GM21576 (cell line): Measurements from ENCODE around the gene RS1.

Source experiments
- ATAC-seq: cut with Tn5 transposase; IDR thresholded peaks from one replicate; pipeline ENCODE4 v1.9.1; 2021; ENCODE audit warnings: mild to moderate bottlenecking, moderate library complexity; ENCODE audit not compliant: unreplicated experiment

RS1 gene

DNA sequence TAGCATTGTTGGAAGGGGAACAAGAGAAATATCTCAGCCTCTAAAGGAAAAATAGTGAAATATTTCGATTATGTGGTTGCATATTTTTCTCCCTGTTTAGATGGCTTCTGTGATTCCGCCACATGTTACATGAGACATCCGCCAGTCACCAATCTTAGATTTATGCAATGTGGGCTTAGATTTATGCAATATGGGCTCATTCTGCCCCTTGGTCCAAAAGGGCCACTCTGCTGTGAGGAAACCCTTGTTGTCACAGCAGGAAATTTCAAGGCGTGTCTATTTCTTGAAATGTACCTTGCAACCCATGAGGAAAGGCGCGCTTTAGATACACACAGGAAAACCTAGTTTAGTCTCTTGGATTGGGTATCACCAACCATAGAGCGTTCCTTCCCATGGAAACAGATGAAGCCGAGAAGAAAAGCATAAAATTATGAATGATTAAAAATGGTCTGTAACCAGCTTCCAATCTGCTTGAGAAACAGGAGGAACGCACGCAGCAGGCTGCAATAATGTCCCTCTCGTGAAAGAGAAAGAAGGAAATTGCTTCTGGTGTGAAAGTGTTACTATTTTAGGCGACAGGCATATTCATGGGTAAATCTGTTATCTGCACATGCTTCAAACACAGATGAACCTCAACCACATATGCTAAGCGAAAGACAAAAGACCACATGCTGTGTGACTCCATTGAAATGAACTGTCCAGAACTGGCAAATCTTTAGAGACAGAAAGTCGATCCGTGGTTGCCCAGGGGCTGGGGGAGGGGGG is 3.7 kb downstream of the RS1 start:
- ATAC-seq = no peak

DNA sequence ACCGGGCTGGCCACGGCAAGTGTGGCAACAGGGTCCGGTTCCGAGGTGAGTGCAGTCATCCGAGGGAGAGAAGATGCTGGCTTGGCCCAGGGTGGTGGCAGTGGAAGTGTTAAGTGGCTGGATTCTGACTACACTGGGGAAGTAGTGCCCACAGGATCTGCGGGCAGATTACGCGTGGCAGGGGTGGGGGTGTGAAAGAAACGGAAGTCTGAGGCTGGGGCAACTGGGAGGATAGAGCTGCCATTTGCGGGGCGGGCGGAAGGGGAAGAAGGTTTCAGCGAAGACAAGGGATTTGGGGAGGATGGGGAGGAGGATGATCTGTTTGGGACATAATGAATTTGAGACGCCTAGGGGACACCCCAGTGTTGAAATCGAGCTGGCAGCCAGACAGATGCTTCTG is 5.3 kb downstream of the RS1 start:
- ATAC-seq = no peak

DNA sequence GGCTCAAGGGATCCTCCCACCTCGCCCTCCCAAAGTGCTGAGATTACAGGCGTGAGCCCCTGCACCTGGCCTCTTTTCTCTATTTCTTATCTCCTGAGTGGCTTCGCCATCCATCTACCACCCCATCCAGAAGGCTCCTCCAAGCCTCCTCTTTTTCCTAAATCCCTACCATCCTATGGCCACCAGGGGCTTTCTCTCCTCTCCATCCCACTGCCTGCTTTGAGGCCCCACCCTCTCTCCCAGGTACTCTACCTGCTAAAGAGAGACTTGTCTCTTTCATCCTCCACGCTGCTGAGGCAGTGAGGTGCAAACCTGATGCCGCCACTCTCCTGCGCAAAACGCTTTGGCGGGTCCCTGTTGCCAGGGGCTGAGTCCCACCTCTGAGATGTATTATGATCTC is 7.0 kb downstream of the RS1 start:
- no peak for ATAC-seq

DNA sequence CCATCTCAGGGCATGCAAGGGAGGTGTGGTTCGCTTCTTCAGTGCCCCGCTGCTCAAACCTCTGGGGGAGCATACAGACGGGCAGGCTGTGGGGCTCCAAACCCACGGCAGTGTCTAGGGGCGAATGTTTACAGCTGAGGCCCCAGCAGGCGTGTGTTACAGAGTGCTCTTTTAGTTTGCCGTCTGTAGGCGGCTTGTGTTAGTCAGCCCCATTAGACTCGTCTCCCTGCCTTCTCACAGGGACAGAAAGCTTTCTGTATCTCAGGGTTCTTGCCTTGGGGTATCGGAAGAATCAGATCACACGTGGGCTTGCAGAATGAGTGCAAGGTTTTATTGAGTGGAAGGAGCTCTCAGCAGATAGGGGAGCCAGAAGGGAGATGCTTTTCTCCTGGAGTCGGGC is 10.6 kb downstream of the RS1 start:
- no peak for ATAC-seq

DNA sequence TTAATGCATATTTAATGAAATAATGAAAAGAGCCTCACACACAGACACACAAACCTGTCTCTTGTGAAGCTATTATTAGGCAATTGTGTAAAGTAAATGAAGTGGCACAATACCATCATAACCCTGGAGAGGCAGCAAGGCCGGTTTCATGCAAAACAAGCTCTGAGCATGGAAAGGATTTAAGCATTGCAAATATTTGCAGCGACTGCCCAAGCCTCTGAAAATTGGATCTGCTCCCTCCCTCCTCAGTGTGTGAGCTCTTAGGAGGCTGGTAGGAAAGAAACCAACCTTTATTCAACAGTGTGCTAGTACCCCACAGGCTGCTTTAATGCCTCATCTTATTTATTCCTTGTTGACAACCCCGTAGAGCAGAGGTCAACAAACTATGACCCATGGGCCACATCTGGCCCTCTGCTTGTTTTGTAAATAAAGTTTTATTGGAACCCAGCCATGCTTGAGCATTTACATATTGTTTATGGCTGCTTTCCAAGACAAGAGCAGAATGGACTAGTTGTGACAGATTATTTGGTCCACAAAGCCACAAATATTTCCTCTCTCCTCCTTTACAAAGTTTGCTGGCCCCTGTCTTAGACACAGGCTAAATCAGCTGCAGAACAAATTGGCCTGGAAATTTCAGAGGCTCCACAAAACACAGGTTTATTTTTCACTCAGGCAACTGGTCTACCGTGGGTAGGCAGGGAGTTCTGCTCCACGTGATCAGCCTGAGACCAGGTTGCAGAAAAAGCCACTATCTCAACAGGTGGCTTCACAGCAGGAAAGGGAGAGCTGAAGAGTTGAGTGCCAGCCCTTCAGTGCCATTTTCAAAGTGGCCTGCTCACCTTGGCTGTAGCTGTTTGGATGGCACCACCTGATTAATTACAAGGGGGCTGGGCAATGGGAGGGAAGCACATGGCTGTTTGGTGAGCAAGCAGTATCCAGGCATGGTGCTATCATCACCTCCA is 16.8 kb downstream of the RS1 start:
- ATAC-seq = no peak

DNA sequence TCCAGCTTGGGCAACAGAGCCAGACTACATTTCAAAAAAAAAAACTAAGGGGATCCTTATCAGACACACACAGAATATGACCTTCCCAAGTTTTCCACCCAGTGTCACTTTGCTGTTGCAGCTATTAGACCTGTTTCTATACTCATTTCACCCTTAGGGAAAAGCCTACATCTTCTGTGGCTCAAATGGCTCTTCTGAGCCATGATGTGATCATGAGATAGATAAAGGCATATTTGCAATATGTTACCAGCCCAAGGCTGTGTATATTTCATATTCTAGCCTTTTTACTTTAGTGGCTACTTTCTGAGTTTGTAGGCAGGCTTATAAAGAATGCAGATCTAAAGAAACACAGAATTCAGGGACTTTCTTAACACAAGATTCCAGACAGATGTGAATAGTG is 19.3 kb downstream of the RS1 start:
- no peak for ATAC-seq

DNA sequence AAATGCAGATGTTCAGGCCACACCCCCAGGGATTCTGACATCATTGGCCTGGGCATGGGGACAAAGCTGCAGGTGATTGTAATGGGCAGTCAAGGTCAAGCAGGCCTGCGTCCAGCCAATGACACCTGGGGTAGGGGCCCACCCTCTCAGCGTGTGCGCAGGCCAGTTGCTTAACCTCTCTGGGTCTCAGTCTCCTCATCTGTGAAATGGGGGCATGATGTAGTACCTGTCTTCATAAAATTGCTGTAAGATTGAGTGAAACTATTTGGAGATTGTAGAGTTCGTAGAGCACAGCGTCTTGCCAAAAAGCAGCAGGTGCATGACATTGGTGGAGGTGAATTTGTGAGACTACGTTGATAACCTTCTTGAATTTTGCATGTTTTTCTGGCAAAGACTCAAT is 21.2 kb downstream of the RS1 start:
- no peak for ATAC-seq

DNA sequence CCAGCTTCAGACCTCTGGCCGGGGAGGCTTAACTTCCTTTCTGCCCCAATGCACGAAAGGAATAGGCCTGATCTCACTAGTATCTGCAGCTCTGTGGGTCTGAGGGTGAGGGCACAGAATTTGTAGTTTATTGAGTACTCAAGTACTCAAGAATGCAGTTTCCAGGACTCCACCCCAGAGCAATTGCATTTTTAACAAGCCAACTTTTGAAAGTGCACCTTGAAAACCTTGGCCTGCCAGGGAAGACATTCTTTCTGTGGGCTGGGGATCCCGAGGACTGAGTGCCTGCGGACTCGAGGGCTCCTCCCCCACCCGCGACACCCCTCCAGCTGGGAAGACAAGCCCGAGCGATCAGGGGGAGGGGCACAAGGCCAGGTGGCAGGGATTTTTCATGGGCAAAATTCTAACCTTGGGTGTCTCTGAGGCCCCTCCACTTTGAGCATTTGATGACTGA is 22.4 kb downstream of the RS1 start:
- ATAC-seq = no peak

DNA sequence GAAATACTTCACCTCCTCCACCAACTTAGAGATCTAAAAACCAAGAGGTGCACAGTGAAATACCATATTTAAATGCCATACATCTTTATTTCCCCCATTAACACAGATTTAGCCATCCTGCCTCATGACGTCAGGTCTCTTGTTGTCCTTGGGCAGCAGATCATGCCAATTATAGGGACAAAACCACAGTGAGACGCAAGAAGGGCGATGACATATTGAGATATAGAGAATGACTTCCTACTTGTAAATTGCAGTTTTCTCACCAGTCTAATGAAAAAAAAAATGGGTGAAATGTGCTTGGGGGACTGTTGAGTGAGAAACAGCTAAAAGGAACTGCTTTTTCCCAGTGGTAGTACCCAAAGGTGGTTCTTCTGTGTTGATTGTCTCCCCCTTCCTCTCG is 24.3 kb downstream of the RS1 start:
- ATAC-seq = no peak

DNA sequence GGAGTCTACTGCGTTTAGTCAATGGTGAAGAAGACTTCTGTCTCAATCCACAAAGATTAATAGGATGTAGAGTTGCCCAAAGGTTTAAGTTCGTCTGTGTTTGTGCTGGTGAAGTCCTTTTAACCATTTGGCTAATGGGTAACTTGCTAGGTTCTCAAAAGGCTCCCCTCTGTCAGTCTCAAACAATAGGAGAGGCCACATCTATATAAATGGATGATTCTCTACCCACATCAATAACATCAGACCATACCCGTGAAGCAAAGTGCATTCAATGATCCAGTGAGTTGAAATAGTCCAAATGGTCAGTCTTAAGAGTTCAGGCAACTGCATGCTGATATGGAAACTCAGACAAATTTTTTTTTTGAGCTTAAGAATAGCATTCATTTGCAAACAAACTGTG is 28.1 kb downstream of the RS1 start:
- no peak for ATAC-seq

DNA sequence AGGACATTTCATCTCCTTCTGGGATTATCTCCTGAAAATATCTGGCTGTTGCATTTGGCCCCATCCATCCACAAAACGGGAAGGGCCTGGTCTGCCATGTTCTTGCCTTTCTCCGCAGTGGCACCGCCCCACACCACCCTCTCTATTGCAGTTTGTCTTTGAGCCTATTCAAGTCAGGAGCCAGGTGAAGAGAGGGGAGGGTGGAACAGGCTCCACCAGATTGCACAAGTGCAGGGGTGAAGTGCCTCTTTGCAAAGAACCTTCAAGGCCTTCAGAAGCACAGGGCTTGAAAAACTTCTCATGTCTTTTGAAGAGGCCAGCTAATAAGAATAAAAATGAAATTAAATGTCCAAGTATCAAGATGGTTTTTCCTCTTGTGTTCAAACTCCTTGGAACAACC is 28.7 kb downstream of the RS1 start:
- no peak for ATAC-seq

DNA sequence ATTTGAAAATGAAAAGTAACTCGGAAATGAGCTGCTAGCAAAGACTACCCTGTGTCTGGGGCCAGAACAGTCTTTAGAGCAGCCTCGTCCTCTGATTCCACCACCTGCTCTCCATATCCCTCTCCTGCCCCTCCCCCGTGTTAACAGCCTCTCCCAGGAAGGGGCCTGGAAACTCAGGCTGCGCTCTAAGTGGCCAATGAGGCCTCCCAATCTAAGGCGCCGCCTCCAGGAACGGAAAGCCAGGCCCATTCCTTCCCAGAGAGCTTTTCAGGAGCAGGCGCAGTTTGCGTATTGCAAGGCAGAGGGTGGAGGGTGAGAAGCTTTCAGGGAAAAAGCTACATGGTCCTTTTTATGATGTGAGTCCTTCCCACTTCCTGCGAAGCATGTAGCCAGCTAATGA is 31.2 kb downstream of the RS1 start:
- no peak for ATAC-seq

DNA sequence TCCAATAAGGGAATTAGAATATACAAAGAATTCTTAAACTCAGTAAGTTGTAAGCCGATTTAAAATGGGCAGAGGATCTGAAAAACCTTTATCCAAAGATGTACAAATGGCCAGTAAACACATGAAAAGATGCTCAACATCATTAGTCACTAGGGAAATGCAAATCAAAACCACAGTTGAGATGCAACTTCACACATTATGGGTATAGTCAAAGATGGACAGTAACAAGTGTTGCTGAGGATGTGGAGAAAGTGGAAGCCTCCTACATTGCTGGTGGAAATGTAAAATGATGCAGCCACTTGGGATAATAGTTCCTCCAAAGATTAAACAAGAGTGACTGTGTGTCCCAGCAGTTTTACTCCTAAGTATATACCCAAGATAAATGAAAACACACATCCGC is 32.6 kb downstream of the RS1 start:
- ATAC-seq = no peak

DNA sequence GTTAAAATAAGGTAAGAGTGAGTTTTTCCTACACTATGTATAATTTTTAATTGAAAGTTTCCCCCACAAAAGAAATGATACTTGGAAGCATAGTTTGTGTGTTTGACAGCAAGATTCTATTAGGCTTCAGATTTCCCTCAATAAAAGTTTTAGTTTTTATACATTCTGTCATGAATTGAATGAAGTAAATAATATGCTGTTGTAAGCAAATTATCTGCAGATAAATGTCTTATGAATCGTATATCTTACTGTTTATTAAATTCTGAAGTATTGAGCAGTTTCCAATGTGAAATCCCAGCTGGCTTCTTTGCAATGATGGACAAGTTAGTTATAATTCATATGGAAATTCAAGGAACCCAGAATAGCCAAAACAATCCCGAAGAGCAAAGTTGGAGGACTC is 33.5 kb downstream of the RS1 start:
- ATAC-seq = no peak

DNA sequence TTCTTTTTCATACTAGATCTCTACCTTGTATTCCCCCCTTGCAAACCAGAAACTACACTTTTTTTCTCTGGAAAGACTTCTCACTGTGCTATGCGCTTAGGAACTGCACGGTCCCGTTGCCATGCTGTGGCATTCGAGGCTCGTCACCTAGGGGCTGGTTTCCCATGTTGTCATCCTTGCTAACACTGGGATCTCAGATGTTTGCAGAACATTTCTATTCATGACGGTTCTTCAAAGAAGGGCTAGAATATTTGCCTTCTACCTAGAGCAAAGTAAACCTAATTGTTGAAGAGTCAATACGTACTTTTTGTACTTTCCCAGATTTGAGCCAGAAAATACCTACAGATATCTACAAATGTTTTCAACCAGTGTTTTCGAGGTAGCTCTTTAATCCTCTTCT is 41.0 kb downstream of the RS1 start:
- no peak for ATAC-seq

DNA sequence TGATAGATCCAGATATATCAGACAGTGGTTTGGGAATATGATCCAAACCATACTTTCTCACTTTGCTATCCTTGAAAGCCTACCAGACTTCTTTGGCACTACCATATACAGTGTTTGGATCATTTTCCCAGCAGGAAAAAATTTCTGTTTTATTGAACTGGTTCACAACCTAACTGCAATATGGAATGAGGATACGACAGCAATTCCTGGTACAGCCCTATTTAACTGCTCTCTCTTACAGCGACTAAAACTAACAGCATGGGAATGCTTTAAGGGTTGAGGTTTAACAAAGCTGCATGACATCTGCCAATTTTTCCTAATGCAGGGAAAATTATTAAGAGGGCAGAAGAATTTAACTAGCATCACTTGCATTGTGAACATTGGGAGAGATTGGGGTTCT is 47.3 kb downstream of the RS1 start:
- no peak for ATAC-seq

DNA sequence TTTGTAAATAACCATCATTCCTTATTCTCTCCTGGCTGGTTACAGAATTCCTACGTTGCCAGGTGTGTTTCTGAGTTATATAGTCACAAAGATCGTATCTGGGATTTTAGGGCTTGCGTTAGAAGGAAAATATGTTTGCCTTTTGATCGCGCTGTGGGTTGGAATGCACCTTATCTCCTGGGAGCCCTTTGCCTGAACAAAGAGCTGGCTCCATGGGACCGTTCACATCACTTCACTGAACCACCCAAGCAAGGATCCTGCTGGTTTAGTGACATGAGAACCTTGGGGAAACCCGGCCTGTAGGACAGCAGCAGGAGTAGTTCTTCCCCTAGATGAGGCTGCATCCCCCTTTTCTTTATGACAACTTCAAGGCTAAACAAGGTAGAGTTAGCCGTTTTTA is 51.6 kb downstream of the RS1 start:
- ATAC-seq = no peak

DNA sequence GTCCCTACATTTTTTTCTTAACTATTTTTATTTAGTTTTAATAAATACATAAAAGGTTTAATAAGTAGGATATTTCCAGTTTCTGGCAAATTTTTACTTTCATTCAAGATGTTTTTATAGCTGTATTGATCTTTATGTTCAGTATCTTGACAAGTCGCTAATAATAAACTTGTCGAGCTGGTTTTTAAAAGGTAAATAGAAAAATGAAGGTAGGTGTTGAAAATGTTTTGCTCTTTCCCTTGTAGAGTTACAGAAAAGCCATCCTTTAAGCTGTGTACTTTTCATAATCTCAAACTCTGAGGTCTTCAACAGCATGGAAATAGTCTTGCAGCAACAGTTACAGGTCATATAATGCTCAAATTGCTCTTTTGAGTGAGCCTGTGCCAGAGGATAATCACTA is 52.6 kb downstream of the RS1 start:
- no peak for ATAC-seq

DNA sequence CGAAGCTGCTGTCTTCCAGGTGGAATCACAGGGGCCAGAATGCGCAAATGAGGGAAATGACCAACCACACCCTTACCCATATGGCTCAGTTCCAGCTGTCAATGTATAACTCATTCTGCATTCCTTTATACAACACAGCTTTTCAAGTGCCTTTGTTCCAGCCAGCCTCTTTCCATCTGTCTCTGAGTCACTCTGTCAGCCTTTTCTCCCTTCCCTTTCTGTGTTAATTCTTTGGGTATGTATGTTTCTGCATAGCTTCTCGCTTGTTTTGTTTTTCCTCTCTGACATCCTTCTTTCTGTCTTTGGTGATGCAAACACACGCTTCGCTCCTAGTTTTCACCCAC is 54.5 kb downstream of the RS1 start:
- ATAC-seq = no peak

DNA sequence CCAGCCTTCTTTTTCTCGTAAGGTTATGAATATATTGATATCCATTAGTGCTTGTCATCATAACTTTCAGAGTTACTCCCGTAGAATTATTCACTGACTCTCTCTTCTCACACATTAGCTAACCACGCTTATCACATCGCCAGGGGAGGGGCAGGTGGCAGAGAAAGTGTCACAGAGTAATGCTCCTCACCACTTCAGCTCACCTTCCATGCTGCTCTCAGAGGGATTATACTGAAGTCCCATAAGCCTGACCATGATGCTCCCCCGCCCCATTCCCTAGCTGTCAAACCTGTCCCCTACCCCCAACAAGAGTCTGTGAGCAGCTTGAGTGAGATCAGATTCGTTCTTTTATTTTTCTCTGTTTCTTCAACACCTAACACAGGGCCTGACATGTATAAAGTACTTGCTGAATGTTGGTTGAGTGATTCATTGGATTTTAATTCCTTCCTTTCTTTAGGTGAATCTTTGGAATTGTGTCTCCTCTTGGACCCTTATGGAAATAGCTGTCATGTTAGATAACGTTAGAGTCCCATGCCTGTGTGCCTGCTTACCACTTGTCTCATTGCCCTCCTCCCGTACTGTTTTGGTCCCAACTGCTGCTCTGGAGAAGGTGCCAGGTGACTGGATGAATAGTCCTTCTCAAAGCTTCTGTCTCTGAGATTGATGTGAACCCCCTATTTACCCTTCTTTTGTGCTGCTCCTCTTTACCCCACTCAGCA is 55.1 kb downstream of the RS1 start:
- no peak for ATAC-seq

DNA sequence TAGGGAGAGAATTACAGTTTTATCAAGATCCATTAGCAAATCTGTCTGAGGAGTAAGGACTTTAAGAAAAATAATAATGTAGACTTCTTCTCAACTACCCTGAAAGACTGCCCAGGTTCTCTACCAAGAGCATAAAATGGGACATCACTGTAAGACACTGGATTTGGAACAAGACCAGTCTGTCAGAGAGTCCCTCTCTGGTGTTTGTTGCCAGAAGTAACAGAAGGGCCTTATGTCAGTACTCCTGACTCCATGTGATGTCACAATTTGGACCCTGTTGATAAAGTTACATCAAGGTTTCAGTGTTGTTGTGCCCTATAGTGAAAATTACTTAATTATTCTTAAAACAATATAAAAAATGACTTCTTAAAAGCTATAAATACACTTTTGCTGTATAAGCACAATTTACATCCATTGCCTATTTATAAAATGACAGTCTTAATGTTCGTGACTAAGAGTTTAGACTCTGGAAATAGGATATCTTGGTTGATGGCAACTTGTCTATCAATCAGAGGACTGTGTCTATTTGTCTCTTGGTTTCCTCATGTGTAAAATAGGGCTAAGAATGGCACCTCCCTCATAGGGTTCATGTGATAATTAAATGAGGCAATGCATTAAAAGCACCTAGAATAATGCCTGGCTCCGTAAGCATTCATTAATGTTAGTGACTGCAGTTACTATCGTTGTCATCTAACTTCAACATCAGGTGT is 57.8 kb downstream of the RS1 start:
- ATAC-seq = no peak
